WTC11 (cell line): ENCODE results near the gene TFB2M. TPM values are rescaled to one million over a fixed set of nuclear protein-coding genes. Genes with fewer than 3 reads are reported as not detected.

Experiments
- ATAC-seq: fragments of 200-7000 bp; cut with Tn5 transposase; 2 replicates; pipeline ENCODE4 v1.10.0; 2021; ENCODE audit warnings: mild to moderate bottlenecking, moderate library complexity
- CTCF ChIA-PET: fragments of 300-600 bp; sonication (Branson Sonifier 250); formaldehyde crosslinking; loops from one replicate; lab custom pipeline; 2021; ENCODE audit warnings: antibody characterized with exemption; lab: Charles Lee
- POLR2A ChIA-PET: fragments of 350-600 bp; sonication (Branson Sonifier 250); formaldehyde crosslinking; loops from one replicate; lab custom pipeline; 2021; ENCODE audit warnings: antibody characterized with exemption; lab: Charles Lee
- DNase-seq: peaks from one replicate; pipeline ENCODE4 v3.0.0; 2021; ENCODE audit warnings: low spot score
- H3K27ac Mint-ChIP-seq: 2 replicates; pipeline ENCODE4 v1.8.0; 2021; ENCODE audit warnings: mixed read lengths
- H3K27me3 Mint-ChIP-seq: 2 replicates; pipeline ENCODE4 v1.8.0; 2021; ENCODE audit warnings: low read depth, mild to moderate bottlenecking, moderate library complexity, mixed read lengths
- H3K36me3 Mint-ChIP-seq: 2 replicates; pipeline ENCODE4 v1.8.0; 2021; ENCODE audit warnings: mixed read lengths
- H3K4me1 Mint-ChIP-seq: 2 replicates; pipeline ENCODE4 v1.8.0; 2022; ENCODE audit warnings: mixed read lengths
- H3K4me3 Mint-ChIP-seq: 2 replicates; pipeline ENCODE4 v1.8.0; 2021; ENCODE audit warnings: mild to moderate bottlenecking, moderate library complexity, mixed read lengths
- H3K9me3 Mint-ChIP-seq: 2 replicates; pipeline ENCODE4 v1.8.0; 2021; ENCODE audit warnings: mixed read lengths
- AFF4 ChIP-seq: sonication (generic); formaldehyde crosslinking; IDR thresholded peaks from 2 replicates; pipeline ENCODE4 v1.8.1; 2023; ENCODE audit warnings: mild to moderate bottlenecking, missing genetic modification reagents, borderline replicate concordance
- ATF3 ChIP-seq: sonication (generic); formaldehyde crosslinking; conservative IDR thresholded peaks from 2 replicates; pipeline ENCODE4 v1.8.1; 2022; ENCODE audit warnings: mild to moderate bottlenecking, missing genetic modification reagents
- ATF6 ChIP-seq: sonication (generic); formaldehyde crosslinking; IDR thresholded peaks from 2 replicates; pipeline ENCODE4 v1.8.1; 2023; ENCODE audit warnings: mild to moderate bottlenecking, missing genetic modification reagents
- CDX4 ChIP-seq: fragments of 250-450 bp; sonication (Bioruptor Pico); IDR thresholded peaks from 2 replicates; pipeline ENCODE4 v1.9.0; 2021; ENCODE audit warnings: moderate library complexity, mild to moderate bottlenecking, inconsistent platforms, borderline replicate concordance
- CREB1 ChIP-seq: sonication (generic); formaldehyde crosslinking; IDR thresholded peaks from 2 replicates; pipeline ENCODE4 v1.8.0; 2023; ENCODE audit warnings: mild to moderate bottlenecking, missing genetic modification reagents
- ELF4 ChIP-seq: sonication (generic); formaldehyde crosslinking; IDR thresholded peaks from 2 replicates; pipeline ENCODE4 v1.8.1; 2022; ENCODE audit warnings: low read depth, mild to moderate bottlenecking, moderate library complexity, missing genetic modification reagents
- IRF1 ChIP-seq: sonication (generic); formaldehyde crosslinking; IDR thresholded peaks from 2 replicates; pipeline ENCODE4 v1.8.0; 2023; ENCODE audit warnings: missing genetic modification reagents
- IRF2 ChIP-seq: sonication (generic); formaldehyde crosslinking; IDR thresholded peaks from 2 replicates; pipeline ENCODE4 v1.8.0; 2022; ENCODE audit warnings: low read depth, missing genetic modification reagents, borderline replicate concordance
- NR1H2 ChIP-seq: sonication (generic); formaldehyde crosslinking; IDR thresholded peaks from 2 replicates; pipeline ENCODE4 v1.9.0; 2021; ENCODE audit warnings: mild to moderate bottlenecking, moderate library complexity, missing genetic modification reagents
- PRDM15 ChIP-seq: sonication (generic); formaldehyde crosslinking; IDR thresholded peaks from 2 replicates; pipeline ENCODE4 v1.8.0; 2022; ENCODE audit warnings: missing genetic modification reagents
- PREB ChIP-seq: sonication (generic); formaldehyde crosslinking; IDR thresholded peaks from 2 replicates; pipeline ENCODE4 v1.8.1; 2022; ENCODE audit warnings: mild to moderate bottlenecking, missing genetic modification reagents, moderate library complexity, borderline replicate concordance
- STAT6 ChIP-seq: sonication (generic); formaldehyde crosslinking; conservative IDR thresholded peaks from 2 replicates; pipeline ENCODE4 v1.8.1; 2023; ENCODE audit warnings: mild to moderate bottlenecking, low read depth, missing genetic modification reagents, moderate library complexity
- TEAD1 ChIP-seq: sonication (generic); formaldehyde crosslinking; IDR thresholded peaks from 2 replicates; pipeline ENCODE4 v1.8.0; 2022; ENCODE audit warnings: mild to moderate bottlenecking, missing genetic modification reagents
- ZNF232 ChIP-seq: sonication (generic); formaldehyde crosslinking; IDR thresholded peaks from 2 replicates; pipeline ENCODE4 v1.8.0; 2022; ENCODE audit warnings: mild to moderate bottlenecking, missing genetic modification reagents
- ZNF396 ChIP-seq: fragments of 250-450 bp; sonication (Bioruptor Pico); IDR thresholded peaks from 2 replicates; pipeline ENCODE4 v1.8.0; 2021; ENCODE audit warnings: mild to moderate bottlenecking, moderate library complexity, borderline replicate concordance
- ZNF416 ChIP-seq: fragments of 250-450 bp; sonication (Bioruptor Pico); IDR thresholded peaks from 2 replicates; pipeline ENCODE4 v1.9.0; 2021; ENCODE audit warnings: mild to moderate bottlenecking, inconsistent platforms
- total RNA-seq: library from RNA; stranded (reverse); gene quantifications from 3 replicates; pipeline ENCODE4 v1.2.3, GENCODE V29; 2021

Gene TFB2M
- total RNA-seq, 1 experiment from 2014 or later = 16.5 TPM

- H3K27ac Mint-ChIP-seq = no peak overlapping the region
- POLR2A ChIA-PET = no interaction called here
- H3K9me3 Mint-ChIP-seq = peaks cover 10% of the 10 kb centered on the region
- ATAC-seq (no peak), DNase-seq (no peak)
- H3K27me3 Mint-ChIP-seq = no peaks in the 10 kb centered on the region
- CTCF ChIA-PET = no interaction called here
- no peaks in the 10 kb centered on the region for H3K4me1 Mint-ChIP-seq
- H3K36me3 Mint-ChIP-seq = peaks cover 13% of the 10 kb centered on the region
- H3K4me3 Mint-ChIP-seq = no peak overlapping the region
- TF ChIP-seq CREB1 (CRISPR knock-in tag) (no peak), PREB (CRISPR knock-in tag) (no peak), ZNF232 (no peak), PRDM15 (no peak), NR1H2 (CRISPR knock-in tag) (no peak), TEAD1 (CRISPR knock-in tag) (no peak), ELF4 (CRISPR knock-in tag) (no peak), ATF3 (CRISPR knock-in tag) (no peak), ZNF416 (CRISPR knock-in tag) (no peak), CDX4 (CRISPR knock-in tag) (no peak), IRF1 (CRISPR knock-in tag) (no peak), ATF6 (CRISPR knock-in tag) (no peak), IRF2 (no peak), STAT6 (CRISPR knock-in tag) (no peak), ZNF396 (CRISPR knock-in tag) (no peak), AFF4 (CRISPR knock-in tag) (no peak)
These were observed 25.9 kb upstream of the TFB2M start for GRCh38 chr1:246591958-246592357.
